Glutamatergic neuron (in vitro differentiated cells): ENCODE results near the gene PPFIA1. TPM values are rescaled to one million over a fixed set of nuclear protein-coding genes. Genes with fewer than 3 reads are reported as not detected.

Source experiments
- DNase-seq: peaks from one replicate; pipeline ENCODE4 v3.0.0; 2022
- H3K27ac Mint-ChIP-seq: one replicate; pipeline ENCODE4 v1.8.0; 2020; ENCODE audit warnings: mild to moderate bottlenecking, mixed read lengths, inconsistent platforms; ENCODE audit not compliant: unreplicated experiment
- H3K27me3 Mint-ChIP-seq: one replicate; pipeline ENCODE4 v1.8.0; 2020; ENCODE audit warnings: mild to moderate bottlenecking, moderate library complexity, mixed read lengths, inconsistent platforms; ENCODE audit not compliant: unreplicated experiment
- H3K36me3 Mint-ChIP-seq: one replicate; pipeline ENCODE4 v1.8.0; 2020; ENCODE audit warnings: mild to moderate bottlenecking, mixed read lengths, inconsistent platforms; ENCODE audit not compliant: unreplicated experiment
- H3K4me1 Mint-ChIP-seq: one replicate; pipeline ENCODE4 v1.8.0; 2020; ENCODE audit warnings: mild to moderate bottlenecking, low read depth, mixed read lengths, inconsistent platforms; ENCODE audit not compliant: unreplicated experiment
- H3K4me3 Mint-ChIP-seq: one replicate; pipeline ENCODE4 v1.8.0; 2020; ENCODE audit warnings: mild to moderate bottlenecking, mixed read lengths, inconsistent platforms; ENCODE audit not compliant: unreplicated experiment
- H3K9me3 Mint-ChIP-seq: one replicate; pipeline ENCODE4 v1.8.0; 2020; ENCODE audit warnings: mild to moderate bottlenecking, moderate library complexity, mixed read lengths, inconsistent platforms; ENCODE audit not compliant: unreplicated experiment
- total RNA-seq: library from RNA; stranded (reverse); fragmentation: NEBNext Ultra II Directional; extraction: Animal tissue kit (Norgen Biotek cat#: 25700); gene quantifications from one replicate; pipeline ENCODE4 v1.2.1, GENCODE V29; 2021; ENCODE audit not compliant: unreplicated experiment
- TF ChIP-seq, protein P1 (sequence below): fragments of 200-600 bp; sonication (generic); IDR thresholded peaks from one replicate; pipeline ENCODE4 v1.5.0; 2021; ENCODE audit not compliant: partially characterized antibody, unreplicated experiment

Gene PPFIA1
- total RNA-seq, 1 donor from 2014 or later: 98.6 TPM

DNA sequence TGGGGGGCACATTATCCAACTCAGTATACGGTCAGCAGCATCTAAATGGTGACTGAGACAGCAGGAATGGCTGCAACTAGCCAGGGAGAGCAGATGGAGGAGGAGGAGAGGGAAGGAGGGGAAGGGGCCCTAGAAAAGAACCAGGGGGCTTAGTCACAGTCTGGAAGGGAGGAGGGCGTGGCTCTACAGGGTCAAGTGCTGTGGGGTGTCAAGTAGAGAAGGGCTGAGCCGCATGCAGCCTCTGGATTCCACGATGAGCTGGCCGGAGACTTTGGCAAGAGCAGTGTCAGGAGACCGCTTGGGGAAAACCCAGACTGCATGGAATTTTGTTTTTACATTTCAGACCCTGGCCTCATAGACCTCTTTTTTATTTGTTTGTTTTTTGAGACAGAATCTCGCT lies 25.8 kb upstream of the PPFIA1 start:
- no peak for DNase-seq
- TF ChIP-seq, protein P1, sequence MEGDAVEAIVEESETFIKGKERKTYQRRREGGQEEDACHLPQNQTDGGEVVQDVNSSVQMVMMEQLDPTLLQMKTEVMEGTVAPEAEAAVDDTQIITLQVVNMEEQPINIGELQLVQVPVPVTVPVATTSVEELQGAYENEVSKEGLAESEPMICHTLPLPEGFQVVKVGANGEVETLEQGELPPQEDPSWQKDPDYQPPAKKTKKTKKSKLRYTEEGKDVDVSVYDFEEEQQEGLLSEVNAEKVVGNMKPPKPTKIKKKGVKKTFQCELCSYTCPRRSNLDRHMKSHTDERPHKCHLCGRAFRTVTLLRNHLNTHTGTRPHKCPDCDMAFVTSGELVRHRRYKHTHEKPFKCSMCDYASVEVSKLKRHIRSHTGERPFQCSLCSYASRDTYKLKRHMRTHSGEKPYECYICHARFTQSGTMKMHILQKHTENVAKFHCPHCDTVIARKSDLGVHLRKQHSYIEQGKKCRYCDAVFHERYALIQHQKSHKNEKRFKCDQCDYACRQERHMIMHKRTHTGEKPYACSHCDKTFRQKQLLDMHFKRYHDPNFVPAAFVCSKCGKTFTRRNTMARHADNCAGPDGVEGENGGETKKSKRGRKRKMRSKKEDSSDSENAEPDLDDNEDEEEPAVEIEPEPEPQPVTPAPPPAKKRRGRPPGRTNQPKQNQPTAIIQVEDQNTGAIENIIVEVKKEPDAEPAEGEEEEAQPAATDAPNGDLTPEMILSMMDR: no peak
- Mint-ChIP-seq H3K27me3 (peaks cover 5% of the 10 kb centered on the region), H3K36me3 (no peaks in the 10 kb centered on the region), H3K9me3 (peaks cover 1% of the 10 kb centered on the region), H3K4me3 (no peak overlapping the region), H3K4me1 (no peaks in the 10 kb centered on the region), H3K27ac (no peak overlapping the region)

GRCh38 chr11:70246196-70246595 lies 24.3 kb upstream of the PPFIA1 start:
- Mint-ChIP-seq H3K9me3 (peaks cover 1% of the 10 kb centered on the region), H3K4me3 (no peak overlapping the region), H3K27ac (no peak overlapping the region), H3K4me1 (peaks cover 2% of the 10 kb centered on the region), H3K36me3 (no peaks in the 10 kb centered on the region), H3K27me3 (peaks cover 6% of the 10 kb centered on the region)
- TF ChIP-seq, protein P1: no peak
- DNase-seq: no peak

DNA sequence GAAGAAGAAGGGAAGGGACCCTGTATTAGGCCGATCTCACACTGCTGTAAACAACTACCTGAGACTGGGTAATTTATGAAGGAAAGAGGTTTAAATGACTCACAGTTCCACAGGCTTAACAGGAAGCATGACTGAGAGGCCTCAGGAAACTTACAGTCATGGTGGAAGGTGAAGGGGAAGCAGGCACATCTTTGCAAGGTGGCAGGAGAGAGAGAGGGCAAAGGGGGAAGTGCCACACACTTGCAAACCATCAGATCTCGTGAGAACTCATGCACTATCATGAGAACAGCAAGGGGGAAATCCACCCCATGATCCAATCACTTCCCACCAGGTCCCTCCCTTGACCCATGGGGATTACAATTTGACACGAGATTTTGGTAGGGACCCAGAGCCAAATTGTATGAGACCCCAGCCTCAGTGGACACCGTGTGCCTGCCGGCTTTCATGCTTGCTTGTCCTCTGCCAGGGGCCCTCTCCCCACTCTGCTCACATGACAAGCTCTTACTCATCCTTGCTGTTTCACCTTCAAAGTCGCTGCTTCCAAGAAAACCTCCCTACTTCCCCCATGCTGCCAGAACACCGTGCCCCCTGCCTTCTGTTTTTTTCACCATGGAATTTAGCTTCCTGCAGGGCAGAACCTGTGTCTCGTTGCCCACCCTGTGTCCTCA lies 23.3 kb upstream of the PPFIA1 start:
- H3K27me3 Mint-ChIP-seq: peaks cover 7% of the 10 kb centered on the region
- peaks cover 2% of the 10 kb centered on the region for H3K4me1 Mint-ChIP-seq
- H3K36me3 Mint-ChIP-seq: no peaks in the 10 kb centered on the region
- no peak overlapping the region for H3K27ac Mint-ChIP-seq
- TF ChIP-seq, protein P1: no peak
- H3K4me3 Mint-ChIP-seq: no peak overlapping the region
- no peak for DNase-seq
- peaks cover 1% of the 10 kb centered on the region for H3K9me3 Mint-ChIP-seq

DNA sequence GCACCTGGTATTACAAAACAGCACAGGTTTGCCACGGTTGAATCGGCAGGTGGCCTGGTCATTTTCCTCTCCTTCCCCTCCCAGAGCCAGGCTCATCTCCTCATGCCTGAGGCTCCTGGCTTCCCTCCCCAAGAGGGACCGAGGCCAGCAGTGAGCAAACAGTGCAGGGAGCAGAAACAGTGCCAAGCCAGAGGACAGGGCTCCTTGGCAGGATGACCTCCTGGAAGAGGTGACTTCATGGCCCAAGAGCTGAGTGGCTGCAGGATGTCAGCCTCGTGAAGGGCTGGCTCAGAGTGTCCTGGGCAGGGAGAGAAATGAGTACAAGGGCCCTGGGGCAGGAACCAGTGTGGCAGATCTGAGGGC lies 22.8 kb upstream of the PPFIA1 start:
- DNase-seq: no peak
- Mint-ChIP-seq H3K4me1 (peaks cover 2% of the 10 kb centered on the region), H3K4me3 (no peak overlapping the region), H3K27ac (no peak overlapping the region), H3K36me3 (no peaks in the 10 kb centered on the region), H3K27me3 (peaks cover 7% of the 10 kb centered on the region), H3K9me3 (peaks cover 1% of the 10 kb centered on the region)
- TF ChIP-seq, protein P1: no peak

DNA sequence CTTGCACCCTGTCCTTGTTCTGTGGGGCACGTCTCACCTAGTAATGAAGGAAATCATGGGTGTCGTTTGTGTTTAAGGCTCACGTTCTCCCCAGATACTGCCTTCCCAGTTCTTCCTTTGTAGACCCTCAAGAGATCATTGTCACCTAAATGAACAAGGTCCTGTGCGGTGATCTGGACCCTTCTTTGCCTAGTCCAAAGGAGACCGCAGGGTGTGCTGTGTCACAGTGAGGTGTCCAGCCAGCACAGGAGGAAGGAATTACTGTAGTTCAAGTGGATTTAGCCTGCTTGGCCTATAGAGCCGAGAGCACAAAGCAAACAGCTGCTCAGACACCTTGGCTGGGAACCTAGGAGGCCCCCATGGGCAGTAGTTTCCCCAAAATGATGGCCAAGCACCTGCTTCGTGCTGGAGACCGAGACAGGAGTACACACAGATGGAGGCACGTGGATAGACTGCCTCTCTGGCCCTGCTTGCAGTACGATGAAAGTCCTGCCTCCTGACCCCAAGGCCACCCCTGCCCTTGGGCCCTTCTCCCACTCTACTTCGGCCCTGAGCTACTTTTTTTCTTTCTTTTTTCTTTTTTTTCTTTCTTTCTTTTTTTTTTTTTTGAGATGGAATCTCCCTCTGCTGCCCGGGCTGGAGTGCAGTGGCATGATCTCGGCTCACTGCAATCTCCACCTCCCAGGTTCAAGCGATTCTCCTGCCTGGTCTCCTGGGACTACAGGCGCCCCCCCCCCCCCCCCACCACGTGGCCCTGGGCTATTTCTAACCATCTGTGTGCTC lies 19.4 kb upstream of the PPFIA1 start:
- TF ChIP-seq, protein P1: no peak
- Mint-ChIP-seq H3K36me3 (no peaks in the 10 kb centered on the region), H3K4me3 (no peak overlapping the region), H3K4me1 (peaks cover 10% of the 10 kb centered on the region), H3K27me3 (peaks cover 4% of the 10 kb centered on the region), H3K9me3 (peaks cover 2% of the 10 kb centered on the region), H3K27ac (no peak overlapping the region)
- DNase-seq: no peak
